ENCODE data around the gene RAB34.

RAB34 gene

GRCh38 chr17:28675490-28675889 is 42.2 kb downstream of the RAB34 start:
- DNase-seq, result no peak

- no peak for DNase-seq
Observed at GRCh38 chr17:28669918-28670317, 47.8 kb downstream of the RAB34 start.

DNA sequence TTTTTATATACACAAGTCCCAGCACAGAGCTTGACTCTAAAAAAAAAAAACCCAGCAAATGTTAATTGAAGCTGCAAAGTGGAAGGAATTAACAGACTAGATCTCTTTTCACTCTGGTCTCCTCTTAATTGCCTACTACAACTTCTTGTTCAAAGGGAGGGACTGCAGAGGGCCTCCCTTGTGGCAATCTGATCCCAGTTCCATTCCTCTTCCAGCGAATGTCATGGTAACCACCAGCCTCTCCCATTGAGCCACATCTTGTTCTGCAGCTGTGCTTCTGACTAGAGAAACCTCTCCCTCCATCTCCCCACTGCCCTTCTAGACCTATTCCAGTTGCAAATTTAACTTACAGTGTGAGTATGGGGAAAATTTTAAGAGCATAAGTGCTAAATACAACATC is 49.8 kb downstream of the RAB34 start:
- DNase-seq, result peak; percentile 14

GRCh38 chr17:28665994-28666393 is 51.7 kb downstream of the RAB34 start:
- no peak for DNase-seq
